GM06990 (cell line): ENCODE results near the gene OR6C1.
"Not testable (repeated sequence)": the region's sequence is repeated elsewhere in the genome, so short reads cannot be mapped to it uniquely, and the experiment has no call there.

Experiments used
- DNase-seq: peaks from one replicate; pipeline ENCODE4 v3.0.0-alpha.2; 2011; ENCODE audit not compliant: insufficient read length; ENCODE audit errors: extremely low read depth
- H3K27me3 ChIP-seq: replicated peaks from 2 replicates; pipeline ENCODE4 v1.6.0; 2011; ENCODE audit warnings: low read length; ENCODE audit not compliant: control insufficient read depth, insufficient read depth
- H3K36me3 ChIP-seq: 2 replicates; pipeline ENCODE4 v1.5.1; 2011; ENCODE audit warnings: low read length; ENCODE audit not compliant: control insufficient read depth, insufficient read depth
- H3K4me3 ChIP-seq: replicated peaks from 2 replicates; pipeline ENCODE4 v1.5.1; 2011; ENCODE audit warnings: low read depth, mild to moderate bottlenecking, control low read depth, low read length
- TF ChIP-seq, protein P1 (sequence below): IDR thresholded peaks from 2 replicates; pipeline ENCODE4 v1.5.1; 2011; ENCODE audit warnings: low read length, control low read depth, mild to moderate bottlenecking, inconsistent platforms; ENCODE audit not compliant: insufficient read depth, poor library complexity, severe bottlenecking

The OR6C1 gene

GRCh38 chr12:55314043-55314442, at the start of gene OR6C1:
Gene OR6C1, plus strand, starts transcription at chr12:55314343. Its CDS starts 6,257 bp downstream, at chr12:55320600.
- no peak for DNase-seq
- H3K4me3 ChIP-seq: no peak within 1 kb of the TSS
- TF ChIP-seq, protein P1, sequence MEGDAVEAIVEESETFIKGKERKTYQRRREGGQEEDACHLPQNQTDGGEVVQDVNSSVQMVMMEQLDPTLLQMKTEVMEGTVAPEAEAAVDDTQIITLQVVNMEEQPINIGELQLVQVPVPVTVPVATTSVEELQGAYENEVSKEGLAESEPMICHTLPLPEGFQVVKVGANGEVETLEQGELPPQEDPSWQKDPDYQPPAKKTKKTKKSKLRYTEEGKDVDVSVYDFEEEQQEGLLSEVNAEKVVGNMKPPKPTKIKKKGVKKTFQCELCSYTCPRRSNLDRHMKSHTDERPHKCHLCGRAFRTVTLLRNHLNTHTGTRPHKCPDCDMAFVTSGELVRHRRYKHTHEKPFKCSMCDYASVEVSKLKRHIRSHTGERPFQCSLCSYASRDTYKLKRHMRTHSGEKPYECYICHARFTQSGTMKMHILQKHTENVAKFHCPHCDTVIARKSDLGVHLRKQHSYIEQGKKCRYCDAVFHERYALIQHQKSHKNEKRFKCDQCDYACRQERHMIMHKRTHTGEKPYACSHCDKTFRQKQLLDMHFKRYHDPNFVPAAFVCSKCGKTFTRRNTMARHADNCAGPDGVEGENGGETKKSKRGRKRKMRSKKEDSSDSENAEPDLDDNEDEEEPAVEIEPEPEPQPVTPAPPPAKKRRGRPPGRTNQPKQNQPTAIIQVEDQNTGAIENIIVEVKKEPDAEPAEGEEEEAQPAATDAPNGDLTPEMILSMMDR: no peak
- no peaks in the 10 kb centered on the region for H3K36me3 ChIP-seq
- no peaks in the 10 kb centered on the region for H3K27me3 ChIP-seq

GRCh38 chr12:55280991-55281390, 33.2 kb upstream of the OR6C1 start:
- TF ChIP-seq, protein P1: no peak
- H3K36me3 ChIP-seq: no peaks in the 10 kb centered on the region

DNA sequence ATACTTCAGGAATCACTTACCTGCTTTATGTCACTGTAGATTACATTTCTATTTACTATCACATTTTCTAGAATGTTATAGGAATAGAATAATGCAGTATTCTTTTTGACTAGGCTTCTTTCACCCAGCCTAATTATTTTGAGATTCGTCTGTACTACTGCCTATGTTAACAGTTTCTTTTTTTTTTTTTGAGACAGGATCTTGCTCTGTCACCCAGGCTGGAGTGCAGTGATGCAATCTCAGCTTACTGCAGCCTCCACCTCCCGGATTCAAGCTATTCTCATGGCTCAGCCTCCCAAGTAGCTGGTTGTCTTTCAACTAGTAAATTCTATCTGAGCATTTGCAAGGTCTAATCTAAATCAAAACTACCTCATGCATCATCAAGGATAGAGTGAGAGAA, 24.1 kb upstream of the OR6C1 start:
- H3K4me3 ChIP-seq: no peak overlapping the region

More at GRCh38 chr12:55280991-55281390, 33.2 kb upstream of the OR6C1 start:
- DNase-seq: no peak
- no peak overlapping the region for H3K4me3 ChIP-seq
- H3K27me3 ChIP-seq: no peaks in the 10 kb centered on the region

DNA sequence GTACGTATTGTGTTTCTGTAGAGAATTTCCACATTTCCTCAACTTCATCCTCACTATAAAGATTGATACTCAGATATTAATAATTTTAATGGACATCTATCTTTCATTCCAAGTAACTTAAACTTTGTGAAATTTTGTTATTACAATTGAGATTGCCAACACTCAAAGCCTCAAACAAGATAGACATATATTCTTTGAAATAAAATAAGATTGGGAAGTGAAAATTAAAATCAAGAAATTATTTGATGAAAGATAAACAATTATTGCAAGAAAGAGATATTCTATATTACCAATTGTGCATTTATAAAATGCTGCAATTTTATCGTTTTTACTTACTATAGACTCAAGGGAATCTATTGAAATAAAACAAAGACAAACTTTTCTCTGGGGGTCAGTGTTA, 17.7 kb upstream of the OR6C1 start, which contains the start of gene OR6C6:
Gene OR6C6, minus strand, starts transcription at position 101 of the 400 bp plus-strand sequence. CDS start 1,337 bp downstream, outside the sequence.
- TF ChIP-seq, protein P1: no peak
- Histone ChIP-seq H3K36me3 (no peaks in the 10 kb centered on the region), H3K27me3 (no peaks in the 10 kb centered on the region), H3K4me3 (no peak within 1 kb of the TSS)
- no peak for DNase-seq

More for the DNA sequence above, 24.1 kb upstream of the OR6C1 start:
- H3K36me3 ChIP-seq: no peaks in the 10 kb centered on the region
- H3K27me3 ChIP-seq: no peaks in the 10 kb centered on the region
- no peak for DNase-seq
- TF ChIP-seq, protein P1: no peak

- DNase-seq: no peak
- H3K27me3 ChIP-seq: no peaks in the 10 kb centered on the region
- TF ChIP-seq, protein P1: no peak
Observed at GRCh38 chr12:55320201-55320600, 6.1 kb downstream of the OR6C1 start.

GRCh38 chr12:55325801-55326200, 11.7 kb downstream of the OR6C1 start:
- not testable (repeated sequence) for H3K4me3 ChIP-seq, H3K36me3 ChIP-seq, DNase-seq, H3K27me3 ChIP-seq

More at GRCh38 chr12:55320201-55320600, 6.1 kb downstream of the OR6C1 start:
- Histone ChIP-seq H3K36me3 (no peaks in the 10 kb centered on the region), H3K4me3 (no peak overlapping the region)
